Right lobe of liver (tissue), 6 donors: ENCODE measurements around the gene UQCRC2. TPM values are rescaled to one million over a fixed set of nuclear protein-coding genes. Genes with fewer than 3 reads are reported as not detected.
A peak's percentile ranks its signal among the peaks of the same experiment; 100 is the strongest.

ENCODE experiments used
- ATAC-seq, 4 donors: fragments of 200-7000 bp; cut with Tn5 transposase; one replicate each; pipeline ENCODE4 v1.9.1; 2020; ENCODE audit warnings: mild to moderate bottlenecking in 4 of 4, moderate library complexity in 4 of 4
- DNase-seq, 3 donors: peaks; one replicate each; pipeline ENCODE4 v3.0.0-alpha.2; 2020
- H3K27ac ChIP-seq, 3 donors: fragments of 200-600 bp; one replicate each; pipeline ENCODE4 v1.8.0; 2022
- H3K27me3 ChIP-seq, 2 donors: fragments of 200-600 bp; one replicate each; pipeline ENCODE4 v1.8.0; 2022
- H3K36me3 ChIP-seq, 4 donors: fragments of 200-600 bp; sonication (generic) in 1 of 4; one replicate each; pipeline versions ENCODE4 v1.5.1 to v1.8.0; 2017 to 2022; ENCODE audit warnings: control low read depth in 1 of 4
- H3K4me1 ChIP-seq, 4 donors: fragments of 200-600 bp; sonication (generic) in 1 of 4; one replicate each; pipeline versions ENCODE4 v1.5.1 to v1.8.0; 2017 to 2022; ENCODE audit warnings: control low read depth in 1 of 4
- H3K4me3 ChIP-seq, 3 donors: fragments of 200-600 bp; one replicate each; pipeline ENCODE4 v1.8.0; 2022
- H3K9me3 ChIP-seq, 4 donors: fragments of 200-600 bp; sonication (generic) in 1 of 4; one replicate each; pipeline versions ENCODE4 v1.5.1 to v1.8.0; 2017 to 2022; ENCODE audit warnings: control low read depth in 1 of 4
- POLR2A ChIP-seq: fragments of 450-650 bp; IDR thresholded peaks from one replicate; pipeline ENCODE4 v1.6.1; 2017; ENCODE audit warnings: antibody characterized with exemption, mild to moderate bottlenecking
- WGBS: methylation state at CpG from one replicate; pipeline ENCODE4 v1.1.6; 2018; ENCODE audit warnings: low coverage, low lambda C conversion rate; ENCODE audit not compliant: insufficient coverage; ENCODE audit errors: missing lambda C conversion rate; 5-methylcytosine and 5-hydroxymethylcytosine counted together
- intact Hi-C, 2 donors: fragments of 100-400 bp; cut with DNase I; formaldehyde crosslinking; loops; one replicate each; pipeline versions ENCODE4 v1.11.2 to v1.14.1; 2022
- total RNA-seq, 6 experiments: library from RNA; depleted of rRNA in 2 of 6; stranded (reverse); fragments of >200 nt in 2 of 6; fragmentation: NEBNext Ultra II Directional in 3 of 6; extraction: Animal tissue kit (Norgen Biotek cat#: 25700) in 3 of 6; gene quantifications; one replicate each; pipeline versions ENCODE4 v1.1.0 to v1.2.4, GENCODE V29; 2016 to 2023
- TF ChIP-seq, protein P1 (sequence below), 4 donors: fragments of 200-600 bp in 3 of 4; fragments of 450-650 bp in 1 of 4; IDR thresholded peaks; one replicate each; pipeline versions ENCODE4 v1.5.1 to v1.8.0; 2016 to 2022; ENCODE audit warnings: antibody characterized with exemption in 4 of 4, mild to moderate bottlenecking in 2 of 4
- donor health status: DM: no; HTN: yes; CAD: no.
- donor health status: DM: no; HTN: no; CAD: no.
- donor health status: DM: no; HTN: no; CAD: no.
- donor health status: DM: no; HTN: yes; CAD: no.
- donor health status: DM: no; HTN: yes; CAD: no.

The UQCRC2 gene
- total RNA-seq, 6 experiments from 2014 or later: 128 to 214 (median 169) TPM

GRCh38 chr16:21940570-21940969 lies 12.6 kb upstream of the UQCRC2 start:
- Histone ChIP-seq H3K27ac (no peak overlapping the region), H3K4me3 (no peak overlapping the region), H3K36me3 (no peaks in the 10 kb centered on the region), H3K4me1 (no peaks in the 10 kb centered on the region), H3K9me3 (no peaks in the 10 kb centered on the region), H3K27me3 (no peaks in the 10 kb centered on the region)
- 82% methylated on average over 1 of the region's 1 CpG for WGBS
- no peak for TF ChIP-seq POLR2A
- TF ChIP-seq, protein P1, sequence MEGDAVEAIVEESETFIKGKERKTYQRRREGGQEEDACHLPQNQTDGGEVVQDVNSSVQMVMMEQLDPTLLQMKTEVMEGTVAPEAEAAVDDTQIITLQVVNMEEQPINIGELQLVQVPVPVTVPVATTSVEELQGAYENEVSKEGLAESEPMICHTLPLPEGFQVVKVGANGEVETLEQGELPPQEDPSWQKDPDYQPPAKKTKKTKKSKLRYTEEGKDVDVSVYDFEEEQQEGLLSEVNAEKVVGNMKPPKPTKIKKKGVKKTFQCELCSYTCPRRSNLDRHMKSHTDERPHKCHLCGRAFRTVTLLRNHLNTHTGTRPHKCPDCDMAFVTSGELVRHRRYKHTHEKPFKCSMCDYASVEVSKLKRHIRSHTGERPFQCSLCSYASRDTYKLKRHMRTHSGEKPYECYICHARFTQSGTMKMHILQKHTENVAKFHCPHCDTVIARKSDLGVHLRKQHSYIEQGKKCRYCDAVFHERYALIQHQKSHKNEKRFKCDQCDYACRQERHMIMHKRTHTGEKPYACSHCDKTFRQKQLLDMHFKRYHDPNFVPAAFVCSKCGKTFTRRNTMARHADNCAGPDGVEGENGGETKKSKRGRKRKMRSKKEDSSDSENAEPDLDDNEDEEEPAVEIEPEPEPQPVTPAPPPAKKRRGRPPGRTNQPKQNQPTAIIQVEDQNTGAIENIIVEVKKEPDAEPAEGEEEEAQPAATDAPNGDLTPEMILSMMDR (IDR thresholded peaks at IDR 0.05): no peak
- ATAC-seq (no peak), DNase-seq (no peak)
- intact Hi-C loops: no loop called here

DNA sequence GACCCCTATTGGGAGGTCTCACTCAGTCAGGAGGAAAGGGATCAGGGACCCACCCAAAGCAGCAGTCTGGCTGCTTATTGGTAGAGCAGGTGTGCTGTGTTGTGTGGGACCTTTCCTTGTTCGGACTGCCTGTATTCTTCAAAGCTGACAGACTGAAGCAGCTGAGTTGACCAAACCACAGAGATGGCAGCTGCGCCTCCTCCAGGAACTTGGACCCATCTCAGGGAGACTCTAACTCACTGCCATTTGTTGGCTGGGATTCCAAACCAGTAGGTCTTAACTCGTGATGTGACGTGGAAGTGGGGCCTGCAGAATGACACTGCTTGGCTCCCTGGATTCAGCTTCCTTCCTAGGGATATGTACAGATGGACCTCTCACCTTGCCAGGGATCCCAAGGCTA lies 9.6 kb upstream of the UQCRC2 start:
- Histone ChIP-seq H3K27me3 (no peaks in the 10 kb centered on the region), H3K4me1 (peaks cover 0 to 4% (median 0%) of the 10 kb centered on the region in 4 donors), H3K4me3 (no peak overlapping the region), H3K36me3 (no peaks in the 10 kb centered on the region), H3K9me3 (no peaks in the 10 kb centered on the region), H3K27ac (no peak overlapping the region)
- no CpG with 5 or more reads among the region's 4 CpGs for WGBS
- intact Hi-C loops: no loop called here
- TF ChIP-seq, protein P1 (IDR thresholded peaks at IDR 0.05): no peak
- no peak for TF ChIP-seq POLR2A
- ATAC-seq: no peak
- DNase-seq: no peak

GRCh38 chr16:21946889-21947635 lies 6.1 kb upstream of the UQCRC2 start:
- Histone ChIP-seq H3K36me3 (no peaks in the 10 kb centered on the region), H3K27ac (no peak overlapping the region), H3K4me3 (no peak overlapping the region), H3K4me1 (peaks cover 0 to 22% (median 9%) of the 10 kb centered on the region in 4 donors), H3K27me3 (no peaks in the 10 kb centered on the region), H3K9me3 (no peaks in the 10 kb centered on the region)
- intact Hi-C loops: no loop called here
- DNase-seq (no peak), ATAC-seq (peak in 1 of 4 donors; percentile 53)
- TF ChIP-seq POLR2A: no peak
- TF ChIP-seq, protein P1 (IDR thresholded peaks at IDR 0.05): no peak
- 45% methylated on average over 9 of the region's 9 CpGs for WGBS

DNA sequence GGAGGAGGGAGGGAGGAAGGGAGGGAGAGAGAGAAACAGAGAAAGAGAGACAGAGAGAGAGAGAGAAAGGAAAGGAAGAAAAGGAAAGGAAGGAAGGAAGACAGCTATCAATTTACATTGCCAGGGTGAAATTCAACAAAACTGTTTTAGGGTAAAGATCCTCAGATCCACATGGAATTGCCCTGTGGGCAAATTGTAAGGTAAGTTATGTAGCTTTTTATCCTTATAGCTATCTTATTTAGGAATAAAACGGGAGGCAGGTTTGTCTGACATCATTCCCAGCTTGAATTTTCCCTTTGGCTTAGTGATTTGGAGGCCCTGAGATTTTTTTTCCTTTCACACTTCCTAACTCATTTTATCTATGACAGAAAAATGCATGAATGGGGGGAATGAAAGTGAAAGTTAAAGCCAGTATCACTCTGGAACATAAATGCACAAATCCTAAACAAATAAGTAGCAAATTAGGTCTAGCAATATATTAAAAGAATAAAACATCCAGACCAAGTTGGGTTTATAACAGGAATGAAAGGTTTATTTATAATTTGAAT lies 3.4 kb upstream of the UQCRC2 start:
- 46% methylated on average over 1 of the region's 1 CpG for WGBS
- no peak overlapping the region for H3K4me3 ChIP-seq
- H3K27me3 ChIP-seq: no peaks in the 10 kb centered on the region
- H3K36me3 ChIP-seq: no peaks in the 10 kb centered on the region
- DNase-seq: no peak
- intact Hi-C loops: no loop called here
- no peak overlapping the region for H3K27ac ChIP-seq
- no peaks in the 10 kb centered on the region for H3K9me3 ChIP-seq
- no peak for ATAC-seq
- no peak for TF ChIP-seq POLR2A
- TF ChIP-seq, protein P1 (IDR thresholded peaks at IDR 0.05): no peak
- peaks cover 0 to 32% (median 14%) of the 10 kb centered on the region in 4 donors for H3K4me1 ChIP-seq
